ENCODE measurements around the gene COX7A2L.
"Not testable (repeated sequence)": the region's sequence is repeated elsewhere in the genome, so short reads cannot be mapped to it uniquely, and the experiment has no call there.

Gene COX7A2L

DNA sequence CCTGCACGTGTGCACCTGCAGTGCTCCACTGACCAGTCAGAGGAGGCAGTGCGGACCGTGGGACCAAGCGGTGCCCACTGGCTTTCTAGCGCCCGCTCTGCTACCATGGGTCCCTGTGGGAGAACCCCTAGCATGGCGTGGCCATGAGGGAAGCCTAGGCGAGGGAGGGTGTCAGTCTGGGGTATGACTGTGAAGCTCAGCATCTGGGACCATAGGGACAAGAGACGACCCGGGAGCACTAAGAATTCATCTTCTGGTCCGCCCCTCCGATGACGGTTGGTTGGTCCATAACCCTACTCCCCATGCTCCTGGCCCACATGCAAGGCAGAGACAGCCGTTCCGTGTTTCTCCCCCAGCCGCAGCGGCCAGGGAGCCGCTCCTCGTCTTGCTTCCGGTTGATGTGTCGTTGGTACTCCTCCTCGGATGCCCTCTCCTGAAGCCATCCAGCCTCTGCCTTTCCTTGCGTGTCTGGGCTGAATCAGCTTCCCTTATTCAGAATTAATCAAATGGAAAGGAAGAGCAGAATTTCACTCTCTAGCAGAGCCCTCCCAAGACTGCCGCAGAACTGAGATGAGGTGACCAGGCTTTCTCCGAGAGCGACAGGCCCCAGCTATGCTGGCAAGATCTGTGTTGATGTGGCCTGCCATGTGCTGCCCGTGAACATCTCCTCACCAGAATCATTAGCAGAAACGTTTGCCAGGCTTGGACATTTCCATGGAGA, 23.0 kb downstream of the COX7A2L start:
- DNase-seq = no peak

DNA sequence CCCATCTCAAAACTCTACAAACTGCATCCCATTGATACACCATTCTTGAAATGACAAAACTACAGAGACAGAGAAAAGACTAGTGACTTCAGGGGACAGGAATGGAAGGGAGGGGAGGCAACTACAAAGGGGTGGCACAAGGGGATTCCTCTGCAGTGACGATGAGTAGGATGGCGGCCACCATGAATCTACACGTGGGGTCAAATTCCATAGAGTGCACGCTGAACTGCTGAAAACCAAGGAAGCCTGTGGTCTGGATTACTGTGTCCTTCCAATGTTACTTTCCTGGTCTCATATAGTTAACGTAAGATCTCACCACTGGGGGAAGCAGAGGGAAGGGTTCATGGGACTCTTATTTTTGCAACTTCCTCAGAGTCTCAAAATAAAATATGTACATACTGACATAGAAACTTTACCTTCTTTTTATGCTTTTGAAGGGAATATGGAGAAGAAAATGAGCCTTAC, 23.6 kb downstream of the COX7A2L start:
- no peak for DNase-seq

DNA sequence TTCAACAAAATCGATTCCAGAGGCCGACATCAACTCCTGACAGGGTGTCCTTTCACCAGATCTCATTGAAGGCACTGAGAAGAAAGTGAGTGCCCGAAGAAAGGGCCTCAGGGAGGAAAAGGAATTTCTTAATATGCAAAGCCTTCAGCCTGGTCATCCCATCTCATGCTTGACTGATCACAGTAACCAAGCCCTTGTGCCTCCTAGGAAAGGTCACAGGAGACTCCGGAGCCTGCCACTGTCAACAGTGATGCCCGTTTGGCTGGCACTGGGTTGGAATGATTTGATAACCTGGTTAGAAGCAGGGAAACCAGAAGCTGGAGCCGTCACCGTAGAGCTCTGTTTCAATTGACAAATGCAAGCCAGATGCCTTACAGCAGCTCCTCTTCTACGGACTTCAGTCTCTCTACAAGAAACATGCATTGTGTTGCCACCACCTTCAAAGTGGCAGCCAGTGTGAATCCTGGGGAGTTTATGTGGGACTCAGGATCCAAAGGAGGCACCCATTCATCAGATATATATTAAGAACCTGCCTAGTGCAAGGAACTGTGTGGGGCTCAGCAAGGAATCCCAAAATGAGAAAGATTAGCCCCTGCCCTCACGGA, 24.6 kb downstream of the COX7A2L start:
- no peak for DNase-seq

DNA sequence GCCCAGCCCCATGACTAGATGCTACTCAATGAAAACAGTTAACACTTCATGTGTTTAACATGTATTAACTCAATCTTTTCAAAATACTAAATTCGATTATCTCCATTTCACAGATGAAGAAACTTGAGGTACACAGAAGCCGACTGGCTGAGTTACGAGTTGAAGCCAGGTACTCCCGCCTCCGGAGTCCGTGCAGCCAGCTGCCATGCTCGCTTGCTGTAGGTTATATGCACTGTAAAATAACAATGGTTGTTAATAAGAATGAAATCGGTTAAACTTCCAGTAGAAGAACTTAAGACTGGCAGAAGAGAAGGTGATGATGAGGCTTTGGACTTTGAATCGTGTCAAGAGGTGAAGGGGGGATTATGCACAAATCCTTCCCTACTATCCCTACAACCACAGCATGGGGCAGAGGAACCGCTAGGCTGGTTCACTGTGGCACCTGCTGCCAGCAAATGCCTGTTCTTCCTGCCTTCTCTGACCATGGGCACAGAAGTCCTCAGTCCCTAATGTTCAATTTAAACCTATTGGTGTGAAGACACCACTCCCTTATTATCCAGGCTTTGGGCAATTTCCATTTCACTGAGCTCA, 25.4 kb downstream of the COX7A2L start:
- no peak for DNase-seq

DNA sequence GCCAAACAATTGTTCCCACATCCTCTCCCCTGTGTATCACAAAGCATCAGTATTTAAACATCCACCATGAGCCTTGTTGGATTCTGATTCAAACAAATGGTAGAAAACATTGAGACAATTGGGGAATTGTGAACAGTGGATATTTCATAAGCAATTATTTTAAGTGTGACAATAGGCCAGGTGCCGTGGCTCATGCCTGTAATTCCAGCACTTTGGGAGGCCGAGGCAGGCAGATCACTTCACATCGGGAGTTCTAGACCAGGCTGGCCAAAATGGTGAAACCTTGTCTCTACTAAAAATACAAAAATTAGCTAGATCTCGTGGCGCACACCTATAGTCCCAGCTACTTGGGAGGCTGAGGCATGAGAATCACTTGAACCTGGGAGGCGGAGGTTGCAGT, 26.2 kb downstream of the COX7A2L start:
- DNase-seq = not testable (repeated sequence)

DNA sequence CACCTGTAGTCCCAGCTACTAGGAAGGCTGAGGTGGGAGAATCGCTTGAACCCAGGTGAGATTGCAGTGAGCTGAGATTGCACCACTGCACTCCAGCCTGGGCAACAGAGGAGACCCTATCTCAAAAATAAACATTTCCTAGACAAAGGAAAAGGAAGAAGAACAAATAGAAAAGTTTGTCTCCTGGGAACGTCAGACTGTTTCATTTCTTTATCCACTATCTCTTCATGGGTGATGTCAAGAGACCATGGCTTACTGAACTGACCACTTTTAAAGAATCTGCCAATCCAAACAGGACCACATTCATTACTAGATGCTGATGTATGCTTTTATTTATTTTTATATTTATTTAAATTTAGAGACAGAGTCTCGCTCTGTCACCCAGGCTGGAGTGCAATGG, 26.8 kb downstream of the COX7A2L start:
- DNase-seq = no peak

DNA sequence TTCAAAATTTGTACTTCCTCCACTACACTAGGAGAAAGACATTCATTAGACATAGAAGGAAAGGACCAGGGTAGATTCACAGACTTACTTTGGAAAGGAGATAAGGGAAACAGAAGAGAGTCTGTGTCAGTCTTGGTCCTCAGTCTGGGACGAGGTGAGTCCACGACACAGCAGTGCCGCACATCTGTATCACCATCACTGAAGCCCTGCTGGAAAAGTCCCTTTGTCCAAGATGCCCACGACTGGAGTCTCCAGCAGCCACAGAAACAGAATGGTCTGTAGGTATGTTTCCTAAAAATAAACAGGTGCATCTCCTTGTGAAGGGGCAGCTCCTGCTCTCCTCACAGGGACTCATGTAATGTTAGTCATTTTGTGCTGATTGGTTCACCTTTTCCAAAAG, 27.4 kb downstream of the COX7A2L start:
- no peak for DNase-seq

DNA sequence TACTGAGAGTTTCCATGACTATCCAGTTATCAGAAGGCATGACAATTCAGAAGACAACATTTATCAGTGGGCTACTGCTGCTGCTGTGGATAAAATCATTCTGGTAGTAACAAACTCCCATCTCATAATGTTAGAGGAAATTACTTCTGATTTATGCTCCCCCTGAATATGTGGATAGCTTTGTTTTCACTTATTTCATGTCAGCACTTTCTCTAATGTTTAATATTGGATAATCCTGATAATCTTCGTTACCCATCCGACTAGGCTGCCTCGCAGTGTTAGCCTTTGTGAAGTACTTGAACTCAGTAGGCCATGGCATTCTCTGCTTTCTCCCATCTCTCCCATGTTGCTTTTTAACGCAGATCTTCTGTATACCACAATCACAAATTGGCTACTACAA, 28.4 kb downstream of the COX7A2L start:
- no peak for DNase-seq

DNA sequence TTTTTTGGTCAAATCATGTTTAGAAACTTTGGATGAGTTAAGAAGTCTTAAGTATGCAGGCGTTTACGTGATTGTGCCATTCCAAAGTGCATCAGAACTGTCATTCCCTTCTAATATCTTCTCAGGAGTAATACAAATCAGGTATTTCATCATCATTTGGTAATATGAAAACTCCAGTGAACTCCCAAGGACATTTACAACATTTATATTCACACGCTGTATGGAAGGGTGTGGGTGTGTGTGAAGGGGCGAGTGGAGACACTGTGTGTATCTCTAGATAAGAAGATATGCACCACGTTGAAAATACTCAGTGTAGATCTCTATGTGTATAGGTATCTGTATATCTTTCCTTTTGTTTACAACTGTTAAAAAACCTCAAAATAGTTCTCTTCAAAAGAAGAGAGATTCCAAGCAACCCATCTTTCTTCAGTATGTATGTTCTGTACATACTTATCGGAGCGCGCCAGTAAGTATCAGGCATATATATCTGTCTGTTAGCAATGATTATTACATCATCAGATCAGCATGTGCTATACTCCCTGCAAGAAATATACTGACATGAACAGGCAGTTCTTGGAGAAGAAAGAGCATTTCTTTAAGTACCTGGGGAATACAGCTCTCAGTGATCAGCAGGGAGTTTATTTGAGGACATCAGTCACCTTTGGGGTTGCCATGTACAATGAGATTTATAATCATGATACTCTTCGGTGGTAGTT, 29.3 kb downstream of the COX7A2L start:
- DNase-seq = no peak

DNA sequence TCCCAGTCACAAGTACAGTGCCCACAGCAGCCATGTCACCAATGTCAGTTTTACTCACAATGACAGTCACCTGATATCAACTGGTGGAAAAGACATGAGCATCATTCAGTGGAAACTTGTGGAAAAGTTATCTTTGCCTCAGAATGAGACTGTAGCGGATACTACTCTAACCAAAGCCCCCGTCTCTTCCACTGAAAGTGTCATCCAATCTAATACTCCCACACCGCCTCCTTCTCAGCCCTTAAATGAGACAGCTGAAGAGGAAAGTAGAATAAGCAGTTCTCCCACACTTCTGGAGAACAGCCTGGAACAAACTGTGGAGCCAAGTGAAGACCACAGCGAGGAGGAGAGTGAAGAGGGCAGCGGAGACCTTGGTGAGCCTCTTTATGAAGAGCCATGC, 31.3 kb downstream of the COX7A2L start:
- DNase-seq = no peak

DNA sequence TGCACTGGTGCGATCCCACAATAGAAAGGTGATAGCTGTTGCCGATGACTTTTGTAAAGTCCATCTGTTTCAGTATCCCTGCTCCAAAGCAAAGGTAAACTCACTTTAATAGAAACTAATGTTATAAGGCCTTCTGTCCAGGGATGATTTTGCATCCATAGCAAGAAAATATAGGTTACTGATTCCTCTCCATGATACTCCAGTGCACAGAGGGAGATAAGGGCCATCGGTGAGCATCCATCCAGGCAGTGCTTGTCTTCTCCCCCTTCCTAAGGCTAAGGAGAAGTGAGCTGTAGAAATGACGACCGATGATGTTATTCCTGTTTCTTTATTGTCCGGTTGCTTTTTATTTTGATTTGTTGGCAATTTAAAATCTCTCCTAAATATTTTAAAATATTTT, 32.1 kb downstream of the COX7A2L start:
- DNase-seq = no peak

DNA sequence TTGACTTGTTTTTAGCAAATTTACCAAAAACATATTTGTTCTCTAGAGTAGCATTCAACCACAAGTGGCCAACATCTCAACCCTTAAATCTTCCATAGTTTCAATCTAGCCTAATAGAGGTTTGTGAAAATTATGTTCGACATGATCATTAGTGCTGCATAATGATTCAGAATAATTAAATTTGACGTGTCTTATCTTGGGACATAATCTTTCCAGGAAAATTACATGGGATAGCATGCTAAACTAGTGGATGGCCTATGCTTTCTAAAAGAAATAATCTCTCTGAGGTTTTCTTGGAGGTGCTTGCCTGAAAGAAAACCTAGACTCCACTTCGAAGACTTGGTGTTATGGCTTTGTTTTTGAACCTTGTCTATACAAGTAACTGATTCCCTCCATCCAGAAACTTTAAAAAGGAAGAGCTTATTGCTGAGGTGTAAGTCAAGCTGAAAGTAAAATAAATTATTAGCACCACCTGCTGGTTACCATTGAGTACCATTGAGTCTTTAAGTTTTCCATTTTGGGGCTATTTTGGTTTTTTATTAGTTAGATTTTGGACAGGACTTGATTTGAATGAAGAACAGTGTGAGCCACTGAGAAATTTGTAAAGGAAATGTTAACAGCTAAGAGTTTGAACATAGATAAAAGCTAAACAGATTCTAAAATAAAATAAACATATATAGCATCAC, 32.7 kb downstream of the COX7A2L start:
- DNase-seq = no peak

DNA sequence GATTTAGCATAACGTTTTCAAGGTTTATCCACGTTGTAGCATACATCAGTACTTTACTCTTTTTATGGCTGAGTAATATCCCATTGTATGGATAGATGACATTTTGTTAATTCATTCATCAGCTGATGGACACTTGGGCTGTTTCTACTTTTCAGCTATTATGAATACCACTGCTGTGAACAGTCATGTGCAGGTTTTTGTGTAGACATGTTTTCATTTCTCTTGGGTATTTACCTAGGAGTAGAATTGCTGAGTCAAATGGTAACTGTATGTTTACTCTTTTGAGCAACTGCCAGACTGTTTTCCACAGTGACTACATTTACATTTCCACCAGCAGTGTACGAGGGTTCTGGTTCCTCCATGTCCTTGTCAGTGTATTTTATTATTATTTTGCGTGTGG, 33.9 kb downstream of the COX7A2L start:
- no peak for DNase-seq

DNA sequence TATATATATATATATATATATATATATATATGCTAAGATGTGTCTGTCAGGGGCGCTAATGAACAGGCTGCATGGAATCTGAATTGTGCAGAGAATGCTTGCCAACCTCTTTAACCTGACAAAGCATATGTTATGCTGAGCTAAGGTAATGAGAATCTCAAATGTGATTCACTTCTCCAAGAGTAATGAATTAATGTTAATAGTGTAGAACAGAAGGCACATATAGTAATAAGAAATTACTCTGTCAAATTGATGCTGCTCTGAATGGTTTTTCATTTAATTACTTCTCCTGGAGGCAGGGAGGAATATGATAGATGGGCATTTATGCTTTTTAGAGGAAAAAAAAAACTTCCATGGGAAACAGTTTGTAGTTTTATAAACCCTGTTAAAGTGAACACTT, 35.4 kb downstream of the COX7A2L start:
- no peak for DNase-seq

DNA sequence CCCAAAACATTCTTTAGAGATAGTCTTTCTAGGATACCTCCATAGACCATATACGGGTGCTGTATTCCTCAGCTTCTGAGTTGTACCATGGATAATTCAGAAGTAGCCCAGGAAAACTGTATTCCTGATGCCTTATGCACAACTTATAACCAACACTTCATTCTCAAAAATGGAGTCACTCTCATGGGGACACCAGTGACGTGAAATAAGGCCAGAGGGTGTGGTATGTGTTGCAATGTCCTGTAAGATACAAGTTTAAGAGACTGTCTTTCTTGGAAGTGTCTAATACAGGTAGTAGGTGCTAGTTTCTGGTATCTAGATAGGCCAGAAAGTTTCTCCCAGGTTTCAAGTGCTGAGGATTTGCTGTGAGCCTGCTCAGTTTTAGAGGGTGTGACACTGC, 36.1 kb downstream of the COX7A2L start:
- no peak for DNase-seq

DNA sequence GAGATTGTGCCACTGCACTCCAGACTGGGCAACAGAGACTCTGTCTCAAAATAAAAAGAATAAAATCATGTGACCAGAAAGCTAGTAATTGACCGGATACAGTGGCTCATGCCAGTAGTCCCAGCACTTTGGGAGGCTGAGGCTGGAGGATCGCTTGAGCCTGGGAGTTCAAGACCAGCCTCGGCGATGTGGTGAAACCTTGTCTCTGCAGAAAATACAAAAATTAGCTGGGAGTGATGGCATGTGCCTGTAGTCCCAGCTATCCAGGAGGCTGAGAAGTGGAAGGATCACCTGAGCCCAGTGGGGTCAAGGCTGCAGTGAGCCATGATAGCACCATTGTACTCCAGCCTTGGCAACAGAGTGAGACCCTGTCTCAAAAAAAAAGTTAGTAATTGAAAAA, 36.8 kb downstream of the COX7A2L start:
- DNase-seq = no peak

DNA sequence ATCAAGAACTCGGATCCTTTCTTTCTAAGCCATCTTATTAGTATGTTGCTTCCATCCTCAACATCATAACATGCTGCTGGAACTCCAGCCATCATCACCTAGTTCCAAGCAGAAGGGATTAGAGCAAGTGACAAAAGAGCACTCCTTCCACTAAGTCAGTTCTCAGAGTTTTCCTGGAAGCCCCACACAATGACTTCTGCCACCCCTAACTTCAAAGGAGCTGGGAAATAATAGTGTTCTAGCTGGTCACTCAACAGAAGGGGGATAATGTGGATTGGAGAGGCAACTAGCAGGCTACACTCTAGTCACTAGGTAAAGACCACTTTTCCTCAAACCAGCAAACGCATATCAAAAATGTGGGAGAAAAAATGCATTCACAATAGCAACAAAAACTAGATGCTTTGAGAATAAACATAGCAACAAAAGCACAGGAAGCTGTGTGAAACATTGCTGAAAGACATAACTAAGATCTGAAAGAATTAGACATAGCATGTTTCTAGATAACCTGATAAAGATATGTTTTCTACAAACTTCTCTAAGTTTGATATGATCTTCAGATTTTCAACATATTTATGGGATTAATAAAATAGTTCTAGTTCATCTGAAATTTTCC, 39.5 kb downstream of the COX7A2L start:
- DNase-seq = no peak

DNA sequence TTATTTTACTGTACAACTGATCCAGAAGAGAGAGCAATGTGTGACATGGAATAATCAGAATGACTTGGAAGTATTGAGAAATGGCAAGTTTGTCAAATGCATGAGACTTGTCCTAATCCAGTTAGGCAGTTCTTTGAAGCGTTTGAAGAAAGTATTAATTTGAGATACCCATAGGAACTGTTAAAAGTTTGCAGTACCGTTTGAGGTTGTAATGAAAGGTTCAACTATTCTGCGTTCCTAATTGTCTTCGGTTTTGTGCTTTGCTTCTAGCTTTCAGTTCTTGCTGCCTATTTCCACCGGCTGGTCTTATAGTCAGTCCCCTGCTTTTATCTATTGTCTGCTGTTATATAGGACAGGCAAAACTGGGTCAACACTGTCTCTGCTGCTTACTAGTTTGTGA, 41.8 kb downstream of the COX7A2L start:
- DNase-seq = no peak

DNA sequence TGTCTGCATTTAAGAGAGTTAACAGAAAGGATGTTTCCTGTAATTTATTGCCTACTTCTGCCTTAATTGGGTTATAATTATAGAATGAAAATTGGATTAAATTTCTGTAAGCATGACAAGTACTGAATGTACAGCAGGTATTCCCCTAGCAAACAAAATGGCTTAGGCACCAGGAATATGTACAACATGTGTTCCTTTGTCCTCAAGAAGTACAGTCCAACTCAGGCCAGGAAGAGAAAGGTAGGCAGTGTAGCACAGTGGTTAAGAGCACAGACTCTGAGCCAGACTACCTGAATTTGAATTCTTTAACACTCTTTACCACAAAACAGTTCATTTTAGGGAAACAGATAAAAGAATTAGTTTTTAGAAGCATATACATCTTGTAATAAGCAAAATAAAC, 43.1 kb downstream of the COX7A2L start:
- no peak for DNase-seq

DNA sequence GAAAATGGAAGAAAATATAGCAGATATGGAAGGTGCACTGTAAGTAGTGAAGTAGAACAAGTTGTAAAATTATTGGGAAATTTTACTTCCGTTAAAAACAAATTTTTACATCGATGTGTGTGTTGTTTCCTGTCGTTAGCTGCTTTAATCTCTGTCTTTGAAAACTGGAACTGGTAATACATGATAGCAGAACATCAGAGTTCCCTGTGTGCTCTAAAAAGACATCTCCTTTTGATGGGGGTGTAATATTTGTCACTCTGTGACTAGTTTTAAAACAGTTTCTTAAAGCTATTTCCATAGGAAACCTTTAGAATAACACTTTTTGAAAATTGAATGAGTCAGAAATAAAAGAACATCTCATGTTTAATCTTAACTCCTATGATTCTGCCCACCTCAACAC, 43.5 kb downstream of the COX7A2L start:
- DNase-seq = no peak

DNA sequence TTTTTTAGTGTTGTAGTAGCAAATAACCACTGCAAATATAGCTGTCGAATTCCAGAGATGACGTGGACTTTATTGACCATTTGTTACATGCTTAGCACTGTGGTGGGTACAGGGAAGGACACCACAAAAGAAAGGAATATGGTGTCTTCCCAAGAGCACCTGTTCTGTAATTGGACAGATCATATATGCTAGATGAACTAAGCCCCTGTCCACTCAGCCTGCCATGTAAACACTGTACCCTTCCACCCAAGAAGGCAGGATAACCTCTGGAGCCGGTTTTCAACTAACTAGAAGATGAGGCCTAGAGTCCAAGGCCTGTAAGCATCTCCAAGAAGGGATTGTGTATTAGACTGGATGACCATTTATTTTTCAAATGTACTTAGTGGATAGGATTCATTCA, 44.1 kb downstream of the COX7A2L start:
- no peak for DNase-seq

DNA sequence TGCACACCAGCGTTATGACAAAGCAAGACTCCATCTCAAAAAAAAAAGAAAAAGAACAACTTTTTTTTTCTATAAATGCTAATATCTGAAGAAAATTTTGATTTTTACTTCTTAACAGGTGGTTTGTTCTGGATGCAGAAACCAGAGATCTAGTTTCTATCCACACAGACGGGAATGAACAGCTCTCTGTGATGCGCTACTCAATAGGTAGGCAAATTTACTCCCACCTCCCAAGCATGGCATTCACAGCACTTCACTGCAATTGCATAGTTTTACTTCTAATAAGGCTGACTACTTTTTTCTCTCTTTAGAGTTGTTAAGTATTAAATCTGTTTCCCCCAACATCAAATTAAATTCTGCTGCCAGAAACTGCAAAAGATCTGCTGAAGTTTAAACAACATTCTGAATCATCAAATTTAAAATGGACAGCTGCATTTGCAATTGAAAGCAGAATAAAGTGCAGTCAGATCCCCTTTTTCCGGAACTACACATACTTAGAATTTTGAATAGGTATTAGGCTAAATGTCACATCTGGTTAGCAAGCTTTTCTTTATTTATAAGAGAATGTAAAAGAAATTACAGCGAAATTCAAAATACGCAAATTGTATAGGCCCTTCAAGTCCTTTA, 45.1 kb downstream of the COX7A2L start:
- no peak for DNase-seq
